IMR-90 (cell line): Measurements from ENCODE around the gene ELL3. TPM values are rescaled to one million over a fixed set of nuclear protein-coding genes. Genes with fewer than 3 reads are reported as not detected.
A peak's percentile ranks its signal among the peaks of the same experiment; 100 is the strongest.

ENCODE experiments used
- ATAC-seq: fragments of 200-7000 bp; cut with Tn5 transposase; 2 replicates; pipeline ENCODE4 v1.9.1; 2020; ENCODE audit warnings: low read depth, mild to moderate bottlenecking, moderate library complexity
- BruUV-seq: library from RNA; stranded (reverse); fragments of 400-500 nt; replicated peaks from 2 replicates; lab custom pipeline; 2021; lab: Mats Ljungman, UMichigan
- CTCF ChIA-PET: fragments of 300-600 bp; formaldehyde crosslinking; extraction: SDS; loops from one replicate; lab custom pipeline; 2021; ENCODE audit warnings: antibody characterized with exemption; lab: Yijun Ruan, JAX
- POLR2A ChIA-PET: fragments of 300-600 bp; sonication (Branson Sonifier 250); formaldehyde crosslinking; loops from one replicate; lab custom pipeline; 2022; ENCODE audit warnings: antibody characterized with exemption; ENCODE audit not compliant: unreplicated experiment; lab: Charles Lee
- DNase-seq: peaks from one replicate; pipeline ENCODE4 v3.0.0; 2013
- H2AFZ ChIP-seq: replicated peaks from 2 replicates; pipeline ENCODE3; 2013; ENCODE audit warnings: low read length, mild to moderate bottlenecking; ENCODE audit not compliant: poor library complexity
- H2AK5ac ChIP-seq: 2 replicates; pipeline ENCODE4 v1.6.1; 2013; ENCODE audit warnings: low read depth, low read length, inconsistent platforms
- H2AK9ac ChIP-seq: replicated peaks from 2 replicates; pipeline ENCODE3; 2013; ENCODE audit warnings: mild to moderate bottlenecking, low read depth, low read length, moderate library complexity; ENCODE audit not compliant: poor library complexity
- H2BK120ac ChIP-seq: 2 replicates; pipeline ENCODE4 v1.6.1; 2013; ENCODE audit warnings: low read depth, low read length, inconsistent platforms
- H2BK15ac ChIP-seq: 3 replicates; pipeline ENCODE4 v1.6.1; 2013; ENCODE audit warnings: low read depth, low read length, inconsistent platforms
- H2BK20ac ChIP-seq: 2 replicates; pipeline ENCODE4 v1.6.1; 2013; ENCODE audit warnings: low read depth, mild to moderate bottlenecking, inconsistent platforms, low read length, moderate library complexity
- H2BK5ac ChIP-seq: 2 replicates; pipeline ENCODE4 v1.6.1; 2013; ENCODE audit warnings: mild to moderate bottlenecking, low read depth, low read length, inconsistent platforms; ENCODE audit not compliant: poor library complexity, severe bottlenecking
- H3K14ac ChIP-seq: replicated peaks from 2 replicates; pipeline ENCODE4 v1.6.1; 2013; ENCODE audit warnings: low read depth, low read length, inconsistent platforms
- H3K18ac ChIP-seq: 2 replicates; pipeline ENCODE4 v1.6.1; 2013; ENCODE audit warnings: low read depth, low read length, control low read depth
- H3K23ac ChIP-seq: 2 replicates; pipeline ENCODE4 v1.6.1; 2013; ENCODE audit warnings: low read depth, low read length, inconsistent platforms
- H3K27ac ChIP-seq: 2 replicates; pipeline ENCODE4 v1.5.1; 2013; ENCODE audit warnings: mild to moderate bottlenecking, control low read depth, low read length; ENCODE audit not compliant: insufficient read depth
- H3K27me3 ChIP-seq: 2 replicates; pipeline ENCODE4 v1.6.1; 2013; ENCODE audit warnings: low read length; ENCODE audit not compliant: control insufficient read depth, insufficient read depth
- H3K36me3 ChIP-seq: 2 replicates; pipeline ENCODE4 v1.6.1; 2013; ENCODE audit warnings: low read length, mixed read lengths; ENCODE audit not compliant: control insufficient read depth, insufficient read depth
- H3K4ac ChIP-seq: 2 replicates; pipeline ENCODE4 v1.6.1; 2013; ENCODE audit warnings: low read depth, low read length, inconsistent platforms
- H3K4me1 ChIP-seq: 2 replicates; pipeline ENCODE4 v1.6.1; 2013; ENCODE audit warnings: low read length, mixed read lengths; ENCODE audit not compliant: control insufficient read depth, insufficient read depth
- H3K4me2 ChIP-seq: 2 replicates; pipeline ENCODE4 v1.6.1; 2013; ENCODE audit warnings: low read depth, mild to moderate bottlenecking, control low read depth, low read length, moderate library complexity
- H3K4me3 ChIP-seq: 2 replicates; pipeline ENCODE4 v1.5.1; 2013; ENCODE audit warnings: low read depth, mild to moderate bottlenecking, control low read depth, low read length, moderate library complexity; ENCODE audit not compliant: insufficient read depth
- H3K56ac ChIP-seq: 2 replicates; pipeline ENCODE4 v1.6.1; 2013; ENCODE audit warnings: low read length, inconsistent platforms; ENCODE audit not compliant: insufficient read depth; ENCODE audit errors: extremely low read depth
- H3K79me1 ChIP-seq, 2 experiments: 2 replicates each; pipeline ENCODE4 v1.6.1; 2013; ENCODE audit warnings: low read length in 2 of 2, inconsistent platforms in 1 of 2, low read depth in 1 of 2
- H3K9ac ChIP-seq: 2 replicates; pipeline ENCODE4 v1.6.1; 2013; ENCODE audit warnings: low read depth, low read length, control low read depth
- H3K9me1 ChIP-seq: 2 replicates; pipeline ENCODE4 v1.6.1; 2013; ENCODE audit warnings: low read length, inconsistent platforms; ENCODE audit not compliant: insufficient read depth
- H3K9me3 ChIP-seq: 2 replicates; pipeline ENCODE4 v1.6.1; 2013; ENCODE audit warnings: low read length; ENCODE audit not compliant: control insufficient read depth, insufficient read depth
- H4K20me1 ChIP-seq: 2 replicates; pipeline ENCODE4 v1.6.1; 2013; ENCODE audit warnings: low read length, inconsistent platforms; ENCODE audit not compliant: insufficient read depth
- H4K5ac ChIP-seq: 2 replicates; pipeline ENCODE4 v1.6.1; 2013; ENCODE audit warnings: mild to moderate bottlenecking, low read depth, low read length, control low read depth
- H4K8ac ChIP-seq, 2 experiments: 2 replicates each; pipeline ENCODE4 v1.6.1; 2013; ENCODE audit warnings: low read depth in 2 of 2, low read length in 2 of 2, control low read depth in 1 of 2, inconsistent platforms in 1 of 2
- H4K91ac ChIP-seq: 2 replicates; pipeline ENCODE4 v1.6.1; 2013; ENCODE audit warnings: low read depth, low read length, inconsistent platforms; ENCODE audit not compliant: insufficient read depth
- RFX5 ChIP-seq: IDR thresholded peaks from 2 replicates; pipeline ENCODE4 v1.8.0; 2012; ENCODE audit warnings: low read depth, mild to moderate bottlenecking, low read length, moderate library complexity
- WGBS, 2 experiments: methylation state at CpG; one replicate each; pipeline versions ENCODE4 v1.1.5 to v1.1.7; 2013; ENCODE audit warnings: missing lambda C conversion rate in 2 of 2; ENCODE audit not compliant: insufficient read length in 1 of 2; ENCODE audit errors: extremely low coverage in 2 of 2; 5-methylcytosine and 5-hydroxymethylcytosine counted together
- dilution Hi-C: fragments of 300-500 bp; cut with HindIII; formaldehyde crosslinking; loops from one replicate; pipeline ENCODE4 v1.14.3; 2018; ENCODE audit warnings: low sequenced_read_pairs; ENCODE audit not compliant: unreplicated experiment
- in situ Hi-C: fragments of 300-500 bp; cut with MboI; formaldehyde crosslinking; loops from 3 replicates; pipeline ENCODE4 v1.14.3; 2019; ENCODE audit warnings: low sequenced_read_pairs, inconsistent platforms, mixed read lengths
- intact Hi-C: fragments of 100-400 bp; cut with micrococcal nuclease; formaldehyde crosslinking; loops from 2 replicates; pipeline ENCODE4 v1.10.0; 2022
- polyA plus RNA-seq, 3 experiments: library from polyadenylated mRNA; depleted of rRNA; stranded (reverse); fragments of >200 nt; gene quantifications; 2 replicates each; pipeline ENCODE4 v1.2.3, GENCODE V29; 2012; ENCODE audit warnings: low replicate concordance in 1 of 3
- total RNA-seq: library from RNA; depleted of rRNA; stranded (reverse); fragments of >200 nt; gene quantifications from 2 replicates; pipeline ENCODE4 v1.2.3, GENCODE V29; 2012

The ELL3 gene
- total and polyA plus RNA-seq, 2 of the 4 experiments (the other 2 are of a cell fraction), result 1.2 to 1.6 TPM

DNA sequence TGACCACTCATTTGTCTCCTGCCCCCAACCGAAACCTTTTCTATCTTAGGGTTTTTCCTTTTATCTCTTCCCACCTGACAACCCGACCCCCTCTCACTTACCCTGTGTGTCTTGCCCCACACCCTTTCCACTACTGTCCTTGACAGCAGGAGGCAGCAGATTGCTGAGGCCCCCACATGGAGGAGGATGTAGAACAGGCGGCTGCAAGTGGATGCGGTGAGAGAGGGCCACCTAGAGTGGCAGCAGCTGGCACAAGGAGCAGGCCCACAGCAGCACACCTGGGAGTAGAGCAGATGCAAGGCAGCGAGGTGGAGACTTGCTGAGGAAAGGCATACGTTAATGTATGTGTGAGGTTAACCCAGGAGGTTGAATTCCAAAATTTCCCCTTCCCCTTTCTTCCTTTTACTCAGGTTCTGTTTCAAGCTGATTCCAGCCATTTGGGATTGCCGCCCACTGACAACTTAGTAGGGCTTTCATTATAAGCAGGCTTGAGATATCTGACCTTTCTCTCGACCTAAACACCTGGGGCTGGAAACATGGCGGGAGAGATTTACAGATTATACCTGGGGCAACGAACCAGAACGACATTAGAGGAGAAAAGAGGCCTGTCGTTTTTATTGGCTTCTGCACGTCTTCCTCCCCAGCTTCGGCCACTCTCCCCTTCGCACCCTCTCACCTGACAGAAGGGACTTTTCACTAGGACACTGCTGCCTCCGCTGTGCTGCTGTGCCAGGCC lies 22.6 kb upstream of the ELL3 start:
- Histone ChIP-seq H2BK15ac (no peak overlapping the region), H4K91ac (no peak overlapping the region), H2AK9ac (peak overlapping the region; percentile 83), H2AFZ (no peak overlapping the region), H3K9me3 (no peaks in the 10 kb centered on the region), H2BK5ac (no peak overlapping the region), H4K8ac (peak overlapping the region in 1 of 2 experiments; percentile 94; a peak in 2 of 4 replicates), H3K18ac (no peak overlapping the region), H3K9me1 (peaks cover 24% of the 10 kb centered on the region), H3K4me3 (no peak overlapping the region), H3K14ac (no peak overlapping the region), H2AK5ac (no peak overlapping the region), H3K4me2 (no peak overlapping the region), H2BK120ac (no peak overlapping the region), H3K56ac (no peak overlapping the region), H4K5ac (no peak overlapping the region), H3K79me1 (peaks cover 20 to 69% of the 10 kb centered on the region in 2 experiments), H3K27ac (no peak overlapping the region), H3K9ac (no peak overlapping the region), H3K4ac (peak overlapping the region; percentile 84), H3K4me1 (peaks cover 15% of the 10 kb centered on the region), H3K36me3 (peaks cover 50% of the 10 kb centered on the region), H2BK20ac (no peak overlapping the region), H3K23ac (no peak overlapping the region), H4K20me1 (peaks cover 32% of the 10 kb centered on the region), H3K27me3 (no peaks in the 10 kb centered on the region)
- no TSS peak for BruUV-seq
- dilution Hi-C loops (no loop called here), intact Hi-C loops (no loop called here), in situ Hi-C loops (no loop called here)
- DNase-seq, result no peak
- TF ChIP-seq RFX5, result no peak
- POLR2A ChIA-PET, result no interaction called here
- 92% methylated on average over 10 of the region's 16 CpGs; no CpG with 5 or more reads in 1 of the 2 experiments for WGBS, 2 experiments
- no peak for ATAC-seq
- CTCF ChIA-PET, result no interaction called here
